Posterior vena cava (tissue), 2 donors: ENCODE results near the gene OGFRL1. TPM values are rescaled to one million over a fixed set of nuclear protein-coding genes. Genes with fewer than 3 reads are reported as not detected.

Experiments used
- DNase-seq: peaks from one replicate; pipeline ENCODE4 v3.0.0-alpha.2; 2020; ENCODE audit warnings: low spot score
- intact Hi-C, 2 donors: fragments of 100-400 bp; cut with DNase I; formaldehyde crosslinking; loops; one replicate each; pipeline versions ENCODE4 v1.14.1 to v1.14.2; 2022 to 2023
- total RNA-seq, 2 donors: library from RNA; stranded (reverse); fragmentation: NEBNext Ultra II Directional; extraction: Animal tissue kit (Norgen Biotek cat#: 25700); gene quantifications; one replicate each; pipeline ENCODE4 v1.2.1, GENCODE V29; 2021
- donor health status: DM: yes; HTN: yes; CAD: no.
- donor health status: DM: yes; HTN: yes; CAD: no.

Gene OGFRL1
- total RNA-seq, 2 donors from 2014 or later: 23.7 to 37.6 TPM

- DNase-seq: no peak
- intact Hi-C loops: no loop called here
Measured at GRCh38 chr6:71324194-71324785, 35.7 kb downstream of the OGFRL1 start.

GRCh38 chr6:71326611-71327010 lies 38.0 kb downstream of the OGFRL1 start:
- DNase-seq: no peak
- intact Hi-C loops: no loop called here

- no peak for DNase-seq
- intact Hi-C loops: no loop called here
Measured at GRCh38 chr6:71330501-71330900, 41.9 kb downstream of the OGFRL1 start.

GRCh38 chr6:71332012-71332411 lies 43.4 kb downstream of the OGFRL1 start:
- intact Hi-C loops: no loop called here
- no peak for DNase-seq

GRCh38 chr6:71333050-71333449 lies 44.4 kb downstream of the OGFRL1 start:
- intact Hi-C loops: no loop called here
- DNase-seq: no peak

GRCh38 chr6:71333697-71334096 lies 45.1 kb downstream of the OGFRL1 start:
- intact Hi-C loops: no loop called here
- DNase-seq: no peak

GRCh38 chr6:71334768-71335167 lies 46.2 kb downstream of the OGFRL1 start:
- intact Hi-C loops: no loop called here
- DNase-seq: no peak

- no peak for DNase-seq
- intact Hi-C loops: no loop called here
Measured at GRCh38 chr6:71335544-71335943, 46.9 kb downstream of the OGFRL1 start.

GRCh38 chr6:71336901-71337300 lies 48.3 kb downstream of the OGFRL1 start:
- intact Hi-C loops: no loop called here
- no peak for DNase-seq

GRCh38 chr6:71338540-71339316 lies 50.1 kb downstream of the OGFRL1 start:
- no peak for DNase-seq
- intact Hi-C loops: no loop called here

GRCh38 chr6:71342772-71343171 lies 54.2 kb downstream of the OGFRL1 start:
- no peak for DNase-seq

GRCh38 chr6:71345476-71346333 lies 57.1 kb downstream of the OGFRL1 start:
- intact Hi-C loops: loop anchor here (5.0 to 10.0 kb wide), 2 partner anchors 51 to 153 kb away; no protein-coding TSS in a partner anchor
- DNase-seq: no peak

More at GRCh38 chr6:71342772-71343171, 54.2 kb downstream of the OGFRL1 start:
- intact Hi-C loops: loop anchor here in 1 of 2 donors (10.0 kb wide), 1 partner anchor 48 kb away; no protein-coding TSS in a partner anchor

- DNase-seq: no peak
- intact Hi-C loops: loop anchor here (5.0 to 10.0 kb wide), 2 partner anchors 52 to 154 kb away; no protein-coding TSS in a partner anchor
Measured at GRCh38 chr6:71346334-71346694, 57.7 kb downstream of the OGFRL1 start.

GRCh38 chr6:71347119-71347518 lies 58.5 kb downstream of the OGFRL1 start:
- intact Hi-C loops: loop anchor here (5.0 to 10.0 kb wide), 2 partner anchors 52 to 155 kb away; no protein-coding TSS in a partner anchor
- DNase-seq: no peak

- intact Hi-C loops: loop anchor here (5.0 to 10.0 kb wide), 2 partner anchors 55 to 157 kb away; no protein-coding TSS in a partner anchor
- no peak for DNase-seq
Measured at GRCh38 chr6:71349395-71349794, 60.8 kb downstream of the OGFRL1 start.

- DNase-seq: no peak
- intact Hi-C loops: loop anchor here (5.0 to 10.0 kb wide), 2 partner anchors 55 to 158 kb away; no protein-coding TSS in a partner anchor
Measured at GRCh38 chr6:71349976-71350615, 61.5 kb downstream of the OGFRL1 start.

- intact Hi-C loops: no loop called here
- DNase-seq: no peak
Measured at GRCh38 chr6:71351190-71351589, 62.6 kb downstream of the OGFRL1 start.
